Breast epithelium (tissue), 4 donors: ENCODE data around the gene ADAD2. TPM values are rescaled to one million over a fixed set of nuclear protein-coding genes. Genes with fewer than 3 reads are reported as not detected.

Experiments used
- DNase-seq, 2 donors: peaks; one replicate each; pipeline ENCODE4 v3.0.0-alpha.2; 2019; ENCODE audit warnings: low spot score in 2 of 2
- H3K27ac ChIP-seq, 2 donors: fragments of 200-600 bp; sonication (generic) in 1 of 2; one replicate each; pipeline ENCODE4 v1.5.1; 2016 to 2019; ENCODE audit warnings: mild to moderate bottlenecking in 1 of 2
- H3K27me3 ChIP-seq, 2 donors: fragments of 200-600 bp; sonication (generic) in 1 of 2; one replicate each; pipeline versions ENCODE4 v1.5.1 to v1.6.0; 2017 to 2019; ENCODE audit warnings: control low read depth in 1 of 2, mild to moderate bottlenecking in 1 of 2
- H3K36me3 ChIP-seq: fragments of 200-600 bp; one replicate; pipeline ENCODE4 v1.5.1; 2019
- H3K4me1 ChIP-seq, 2 donors: fragments of 200-600 bp; sonication (generic); one replicate each; pipeline ENCODE4 v1.5.1; 2016 to 2019; ENCODE audit warnings: control low read depth in 1 of 2
- H3K4me3 ChIP-seq, 3 donors: fragments of 200-600 bp; sonication (generic); 1 replicate in 2 of 3; 2 replicates in 1 of 3; pipeline ENCODE4 v1.5.1; 2016 to 2019; ENCODE audit warnings: mild to moderate bottlenecking in 3 of 3, moderate library complexity in 2 of 3
- H3K9me3 ChIP-seq, 2 donors: fragments of 200-600 bp; sonication (generic) in 1 of 2; one replicate each; pipeline ENCODE4 v1.5.1; 2016 to 2019; ENCODE audit warnings: control low read depth in 1 of 2
- POLR2A ChIP-seq: fragments of 450-650 bp; IDR thresholded peaks from one replicate; pipeline ENCODE4 v1.6.1; 2016; ENCODE audit warnings: antibody characterized with exemption, mild to moderate bottlenecking, moderate library complexity
- POLR2AphosphoS5 ChIP-seq, 3 donors: sonication (generic); formaldehyde crosslinking; IDR thresholded peaks; one replicate each; pipeline ENCODE4 v1.6.1; 2017; ENCODE audit warnings: antibody characterized with exemption in 3 of 3
- intact Hi-C: fragments of 100-400 bp; cut with DNase I; formaldehyde crosslinking; loops from one replicate; pipeline ENCODE4 v1.15.1; 2023; ENCODE audit warnings: low total_unique reads
- total RNA-seq, 3 donors: library from RNA; depleted of rRNA; stranded (reverse); fragments of >200 nt; gene quantifications; one replicate each; pipeline ENCODE4 v1.1.0, GENCODE V29; 2016
- TF ChIP-seq, protein P1 (sequence below), 3 donors: fragments of 450-650 bp; IDR thresholded peaks; one replicate each; pipeline ENCODE4 v1.5.1; 2016 to 2017; ENCODE audit warnings: antibody characterized with exemption in 3 of 3, mild to moderate bottlenecking in 3 of 3, moderate library complexity in 3 of 3

Gene ADAD2
- total RNA-seq, 3 donors from 2014 or later: 0.15 to 0.96 TPM; not detected in 1

DNA sequence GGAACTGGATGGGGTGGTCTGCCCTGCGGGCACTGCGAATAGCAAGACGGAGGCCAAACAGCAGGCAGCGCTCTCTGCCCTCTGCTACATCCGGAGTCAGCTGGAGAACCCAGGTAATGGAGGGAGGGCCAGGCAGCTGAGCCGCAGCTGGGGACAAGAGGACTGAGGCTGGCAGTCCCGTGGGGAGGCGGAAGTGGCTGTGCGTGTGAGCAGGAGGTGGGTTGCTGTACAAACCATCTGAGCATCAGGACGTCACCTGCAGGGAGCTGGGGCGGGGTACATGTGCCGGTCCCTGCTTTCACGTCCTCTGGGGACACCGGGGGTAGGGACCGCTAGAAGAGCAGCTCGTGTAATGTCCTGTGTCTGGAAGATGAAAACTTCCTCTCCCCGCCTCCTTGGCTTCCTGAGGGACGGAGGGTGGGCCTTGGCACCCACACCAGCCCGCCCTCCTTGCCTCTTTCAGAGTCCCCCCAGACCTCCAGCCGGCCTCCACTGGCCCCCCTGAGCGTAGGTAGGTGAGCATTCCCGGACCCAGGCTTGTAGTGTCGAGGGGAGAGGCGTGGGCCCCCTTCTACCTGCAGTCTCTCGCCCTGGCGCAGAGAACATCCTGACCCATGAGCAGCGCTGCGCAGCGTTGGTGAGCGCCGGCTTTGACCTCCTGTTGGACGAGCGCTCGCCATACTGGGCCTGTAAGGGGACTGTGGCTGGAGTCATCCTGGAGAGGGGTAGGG lies 3.7 kb downstream of the ADAD2 start:
- Histone ChIP-seq H3K36me3 (no peaks in the 10 kb centered on the region), H3K4me3 (peak overlapping the region in 1 of 3 donors; percentile 31), H3K9me3 (no peaks in the 10 kb centered on the region), H3K27ac (no peak overlapping the region), H3K27me3 (no peaks in the 10 kb centered on the region), H3K4me1 (no peaks in the 10 kb centered on the region)
- no peak for TF ChIP-seq POLR2A
- TF ChIP-seq, protein P1, sequence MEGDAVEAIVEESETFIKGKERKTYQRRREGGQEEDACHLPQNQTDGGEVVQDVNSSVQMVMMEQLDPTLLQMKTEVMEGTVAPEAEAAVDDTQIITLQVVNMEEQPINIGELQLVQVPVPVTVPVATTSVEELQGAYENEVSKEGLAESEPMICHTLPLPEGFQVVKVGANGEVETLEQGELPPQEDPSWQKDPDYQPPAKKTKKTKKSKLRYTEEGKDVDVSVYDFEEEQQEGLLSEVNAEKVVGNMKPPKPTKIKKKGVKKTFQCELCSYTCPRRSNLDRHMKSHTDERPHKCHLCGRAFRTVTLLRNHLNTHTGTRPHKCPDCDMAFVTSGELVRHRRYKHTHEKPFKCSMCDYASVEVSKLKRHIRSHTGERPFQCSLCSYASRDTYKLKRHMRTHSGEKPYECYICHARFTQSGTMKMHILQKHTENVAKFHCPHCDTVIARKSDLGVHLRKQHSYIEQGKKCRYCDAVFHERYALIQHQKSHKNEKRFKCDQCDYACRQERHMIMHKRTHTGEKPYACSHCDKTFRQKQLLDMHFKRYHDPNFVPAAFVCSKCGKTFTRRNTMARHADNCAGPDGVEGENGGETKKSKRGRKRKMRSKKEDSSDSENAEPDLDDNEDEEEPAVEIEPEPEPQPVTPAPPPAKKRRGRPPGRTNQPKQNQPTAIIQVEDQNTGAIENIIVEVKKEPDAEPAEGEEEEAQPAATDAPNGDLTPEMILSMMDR (IDR thresholded peaks at IDR 0.05): no peak
- TF ChIP-seq POLR2AphosphoS5 (IDR thresholded peaks at IDR 0.05): no peak
- no peak for DNase-seq
- intact Hi-C loops: no loop called here

DNA sequence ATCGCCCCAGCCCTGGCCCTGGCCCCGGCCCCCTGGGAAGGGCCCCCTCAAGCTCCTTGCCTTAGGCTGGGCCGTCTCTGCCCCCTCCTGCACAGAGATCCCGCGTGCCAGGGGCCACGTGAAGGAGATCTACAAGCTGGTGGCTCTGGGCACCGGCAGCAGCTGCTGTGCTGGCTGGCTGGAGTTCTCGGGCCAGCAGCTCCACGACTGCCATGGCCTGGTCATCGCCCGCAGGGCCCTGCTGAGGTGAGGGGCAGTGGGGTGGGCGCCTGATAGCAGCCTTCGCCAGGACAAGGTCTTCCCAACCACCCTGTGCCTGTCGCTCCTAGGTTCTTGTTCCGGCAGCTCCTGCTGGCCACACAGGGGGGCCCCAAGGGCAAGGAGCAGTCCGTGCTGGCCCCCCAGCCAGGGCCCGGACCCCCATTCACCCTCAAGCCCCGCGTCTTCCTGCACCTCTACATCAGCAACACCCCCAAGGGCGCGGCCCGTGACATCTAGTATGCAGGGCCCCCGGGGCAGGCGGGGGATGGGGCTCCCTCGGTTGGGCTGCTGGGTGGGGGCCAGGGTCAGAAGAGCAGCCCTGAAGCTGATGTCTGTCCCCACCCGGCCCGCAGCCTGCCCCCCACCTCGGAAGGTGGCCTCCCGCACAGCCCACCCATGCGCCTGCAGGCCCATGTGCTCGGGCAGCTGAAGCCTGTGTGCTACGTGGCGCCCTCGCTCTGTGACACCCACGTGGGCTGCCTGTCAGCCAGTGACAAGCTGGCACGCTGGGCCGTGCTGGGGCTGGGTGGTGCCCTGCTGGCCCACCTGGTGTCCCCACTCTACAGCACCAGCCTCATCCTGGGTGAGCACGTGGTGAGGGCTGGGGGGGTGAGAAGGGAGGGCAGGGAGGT lies 4.5 kb downstream of the ADAD2 start:
- Histone ChIP-seq H3K27ac (no peak overlapping the region), H3K4me3 (peak overlapping the region in 2 of 3 donors; percentile 37 to 50), H3K27me3 (no peaks in the 10 kb centered on the region), H3K36me3 (no peaks in the 10 kb centered on the region), H3K9me3 (no peaks in the 10 kb centered on the region), H3K4me1 (no peaks in the 10 kb centered on the region)
- no peak for TF ChIP-seq POLR2A
- DNase-seq: no peak
- intact Hi-C loops: no loop called here

DNA sequence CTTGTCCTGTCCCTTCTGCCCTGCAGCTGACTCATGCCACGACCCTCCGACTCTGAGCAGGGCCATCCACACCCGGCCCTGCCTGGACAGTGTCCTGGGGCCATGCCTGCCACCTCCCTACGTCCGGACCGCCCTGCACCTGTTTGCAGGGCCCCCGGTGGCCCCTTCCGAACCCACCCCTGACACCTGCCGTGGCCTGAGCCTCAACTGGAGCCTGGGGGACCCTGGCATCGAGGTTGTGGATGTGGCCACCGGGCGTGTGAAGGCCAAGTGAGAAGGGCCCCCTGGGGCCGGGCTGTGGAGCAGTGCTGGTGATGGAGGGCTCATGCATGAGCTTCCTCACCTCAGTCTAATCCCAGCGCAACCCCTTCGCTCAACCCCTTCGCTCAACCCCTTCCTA lies 5.1 kb downstream of the ADAD2 start:
- Histone ChIP-seq H3K36me3 (no peaks in the 10 kb centered on the region), H3K9me3 (no peaks in the 10 kb centered on the region), H3K27me3 (no peaks in the 10 kb centered on the region), H3K27ac (no peak overlapping the region), H3K4me3 (peak overlapping the region in 2 of 3 donors; percentile 37 to 50), H3K4me1 (no peaks in the 10 kb centered on the region)
- intact Hi-C loops: no loop called here
- TF ChIP-seq, protein P1 (IDR thresholded peaks at IDR 0.05): no peak
- TF ChIP-seq POLR2A (no peak), POLR2AphosphoS5 (IDR thresholded peaks at IDR 0.05) (no peak)
- DNase-seq: no peak

GRCh38 chr16:84196727-84197394 lies 5.9 kb downstream of the ADAD2 start:
- Histone ChIP-seq H3K4me3 (peak overlapping the region in 2 of 3 donors; percentile 37 to 50), H3K27me3 (no peaks in the 10 kb centered on the region), H3K9me3 (no peaks in the 10 kb centered on the region), H3K27ac (peak overlapping the region in 1 of 2 donors; percentile 41), H3K36me3 (no peaks in the 10 kb centered on the region), H3K4me1 (no peaks in the 10 kb centered on the region)
- TF ChIP-seq, protein P1 (IDR thresholded peaks at IDR 0.05): no peak
- no peak for TF ChIP-seq POLR2A
- TF ChIP-seq POLR2AphosphoS5 (IDR thresholded peaks at IDR 0.05): no peak
- intact Hi-C loops: no loop called here
- DNase-seq: peak in 1 of 2 donors; percentile 36

DNA sequence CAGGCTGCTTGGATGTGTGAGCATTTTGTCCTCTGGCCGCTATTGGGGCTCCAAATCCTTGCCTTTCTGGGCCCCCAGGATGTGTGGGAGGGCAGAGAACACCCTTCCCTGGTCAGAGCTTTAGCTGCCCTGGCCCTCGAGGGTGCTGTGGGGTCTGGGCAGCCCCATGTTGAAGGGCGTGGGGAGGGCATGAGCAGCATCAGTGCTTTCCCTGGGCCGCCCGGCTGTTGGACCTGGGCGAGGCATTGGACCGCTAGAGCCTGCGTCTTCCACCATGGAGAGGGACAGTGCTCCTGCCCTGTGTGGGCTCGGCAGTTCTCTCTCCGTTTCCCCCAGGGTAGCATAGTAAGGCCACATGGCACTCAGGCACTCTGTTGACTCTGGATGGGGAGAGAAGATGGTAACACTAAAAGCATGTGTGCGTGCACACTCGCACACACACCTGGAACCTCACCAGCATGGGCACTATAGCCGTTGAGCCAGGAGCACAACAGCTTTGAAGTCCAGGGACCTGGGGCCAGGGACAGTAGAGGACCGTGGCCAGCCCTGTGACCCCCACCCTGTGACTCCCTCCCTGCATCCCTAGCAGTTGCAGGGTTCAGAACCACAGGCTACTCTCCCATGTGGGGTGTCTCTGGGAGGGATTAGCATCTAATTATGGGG lies 6.6 kb downstream of the ADAD2 start:
- no peak overlapping the region for H3K27ac ChIP-seq
- no peaks in the 10 kb centered on the region for H3K36me3 ChIP-seq
- no peaks in the 10 kb centered on the region for H3K4me1 ChIP-seq
- no peaks in the 10 kb centered on the region for H3K9me3 ChIP-seq
- H3K27me3 ChIP-seq: no peaks in the 10 kb centered on the region
- intact Hi-C loops: no loop called here
- TF ChIP-seq POLR2A: no peak
- TF ChIP-seq, protein P1 (IDR thresholded peaks at IDR 0.05): no peak
- no peak for TF ChIP-seq POLR2AphosphoS5 (IDR thresholded peaks at IDR 0.05)
- no peak for DNase-seq
- no peak overlapping the region for H3K4me3 ChIP-seq
